UCSD-AML1 (cell line): ENCODE results near the gene DEK.
"Not testable (repeated sequence)": the region's sequence is repeated elsewhere in the genome, so short reads cannot be mapped to it uniquely, and the experiment has no call there.

Experiments used
- DNase-seq: peaks from one replicate; lab custom pipeline; 2025; ENCODE audit not compliant: unreplicated experiment; lab: John Stamatoyannopoulos, UW

The DEK gene

GRCh38 chr6:18241208-18242038 lies 22.9 kb downstream of the DEK start:
- DNase-seq, result no peak

- DNase-seq, result no peak
These were observed 24.1 kb downstream of the DEK start for GRCh38 chr6:18240230-18240629.

DNA sequence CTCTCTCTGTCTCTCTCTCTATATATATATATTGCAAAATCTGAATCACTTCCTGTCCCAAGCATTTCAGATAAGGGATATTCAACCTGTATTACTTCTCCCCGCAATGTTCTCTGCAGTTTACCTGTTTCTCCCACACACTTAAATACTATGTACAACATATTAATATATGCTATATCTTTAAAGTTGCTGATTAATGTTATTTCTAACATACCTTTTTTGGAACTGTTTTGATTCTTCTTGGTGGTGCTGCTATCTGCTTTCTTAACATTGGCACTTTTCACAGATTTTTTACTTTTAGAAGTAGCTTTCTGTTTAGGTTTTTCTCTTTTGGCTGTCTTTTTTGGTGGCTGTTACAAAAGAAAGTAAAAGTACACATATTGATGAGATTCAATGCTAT lies 27.2 kb downstream of the DEK start:
- no peak for DNase-seq

DNA sequence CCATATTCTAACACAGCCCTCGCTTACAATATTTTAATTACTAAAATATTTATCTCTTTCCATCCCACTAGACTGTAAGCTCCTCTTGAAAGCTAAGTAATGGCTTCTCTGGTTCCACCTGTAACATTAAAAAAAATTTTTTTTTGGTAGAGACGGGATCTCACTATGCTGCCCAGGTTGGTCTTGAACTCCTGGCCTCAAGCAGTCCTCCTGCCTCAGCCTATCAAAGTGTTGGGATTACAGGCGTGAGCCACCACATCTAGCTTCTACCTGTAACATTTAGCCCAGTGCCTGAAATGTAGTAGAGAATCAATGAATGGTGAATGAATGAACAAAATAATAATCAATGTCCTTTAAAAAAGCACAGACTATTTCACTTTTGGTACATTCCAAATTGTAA lies 28.8 kb downstream of the DEK start:
- DNase-seq, result no peak

DNA sequence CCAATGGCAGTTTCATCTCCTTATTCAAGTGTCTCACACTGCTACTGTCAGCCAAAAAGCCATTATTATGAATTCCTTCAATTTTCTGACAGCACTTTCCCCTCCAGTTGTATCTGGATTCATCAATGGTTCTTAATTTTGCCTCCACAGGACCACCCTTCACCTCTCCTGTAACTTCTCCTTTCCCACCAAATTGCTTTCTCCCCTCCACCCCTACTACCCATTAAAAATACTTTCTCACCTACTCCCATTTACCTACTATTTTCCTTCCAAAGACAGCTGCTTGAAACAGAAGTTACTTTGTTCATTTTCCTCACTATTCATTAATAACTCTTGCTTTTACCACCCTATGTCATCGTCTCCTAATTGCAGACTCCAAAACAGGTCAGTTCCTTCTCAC lies 29.8 kb downstream of the DEK start:
- no peak for DNase-seq

GRCh38 chr6:18233770-18234169 lies 30.6 kb downstream of the DEK start:
- DNase-seq, result not testable (repeated sequence)

DNA sequence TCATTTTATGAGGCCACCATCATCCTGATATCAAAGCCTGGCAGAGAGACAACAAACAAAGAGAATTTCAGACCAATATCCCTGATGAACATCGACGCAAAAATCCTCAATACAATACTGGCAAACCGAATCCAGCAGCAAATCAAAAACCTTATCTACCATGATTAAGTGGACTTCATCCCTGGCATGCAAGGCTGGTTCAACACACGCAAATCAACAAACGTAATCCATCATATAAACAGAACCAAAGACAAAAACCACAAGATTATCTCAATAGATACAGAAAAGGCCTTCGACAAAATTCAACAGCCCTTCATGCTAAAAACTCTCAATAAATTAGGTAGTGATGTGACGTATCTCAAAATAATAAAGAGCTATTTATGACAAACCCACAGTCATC lies 32.5 kb downstream of the DEK start:
- DNase-seq, result not testable (repeated sequence)

GRCh38 chr6:18228590-18228989 lies 35.7 kb downstream of the DEK start:
- not testable (repeated sequence) for DNase-seq

DNA sequence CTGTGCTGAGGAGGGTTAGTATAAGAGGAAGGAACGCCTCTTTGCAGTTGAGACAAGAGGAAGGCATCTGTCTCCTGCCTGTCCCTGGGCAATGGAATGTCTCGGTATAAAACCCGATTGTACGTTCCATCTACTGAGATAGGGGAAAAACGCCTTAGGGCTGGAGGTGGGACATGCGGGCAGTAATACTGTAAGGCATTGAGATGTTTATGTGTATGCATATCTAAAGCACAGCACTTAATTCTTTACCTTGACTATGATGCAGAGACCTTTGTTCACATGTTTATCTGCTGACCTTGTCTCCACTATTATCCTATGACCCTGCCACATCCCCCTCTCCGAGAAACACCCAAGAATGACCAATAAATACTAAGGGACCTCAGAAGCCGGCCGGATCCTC lies 37.2 kb downstream of the DEK start:
- not testable (repeated sequence) for DNase-seq

DNA sequence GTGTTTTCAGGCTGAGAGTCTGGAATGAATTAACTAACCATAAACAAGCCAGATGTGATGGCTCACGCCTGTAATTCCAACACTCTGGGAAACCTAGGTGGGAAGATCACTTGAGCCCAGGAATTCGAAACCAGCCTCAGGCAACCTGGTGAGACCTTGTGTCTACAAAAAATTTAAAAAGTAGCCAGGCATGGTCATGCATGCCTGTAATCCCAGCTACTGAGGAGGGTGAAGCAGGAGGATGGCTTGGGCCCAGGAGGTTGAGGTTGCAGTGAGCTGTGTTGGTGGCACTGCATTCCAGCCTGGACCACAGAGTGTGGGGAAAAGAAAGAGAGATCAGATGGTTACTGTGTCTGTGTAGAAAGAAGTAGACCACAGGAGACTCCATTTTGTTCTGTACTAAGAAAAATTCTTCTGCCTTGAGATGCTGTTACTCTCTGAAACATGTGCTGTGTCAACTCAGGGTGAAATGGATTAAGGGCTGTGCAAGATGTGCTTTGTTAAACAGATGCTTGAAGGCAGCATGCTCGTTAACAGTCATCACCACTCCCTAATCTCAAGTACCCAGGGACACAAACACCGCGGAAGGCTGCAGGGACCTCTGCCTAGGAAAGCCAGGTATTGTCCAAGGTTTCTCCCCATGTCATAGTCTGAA lies 37.8 kb downstream of the DEK start:
- DNase-seq, result not testable (repeated sequence)

- DNase-seq, result no peak
These were observed 43.1 kb downstream of the DEK start for GRCh38 chr6:18221288-18221615.

DNA sequence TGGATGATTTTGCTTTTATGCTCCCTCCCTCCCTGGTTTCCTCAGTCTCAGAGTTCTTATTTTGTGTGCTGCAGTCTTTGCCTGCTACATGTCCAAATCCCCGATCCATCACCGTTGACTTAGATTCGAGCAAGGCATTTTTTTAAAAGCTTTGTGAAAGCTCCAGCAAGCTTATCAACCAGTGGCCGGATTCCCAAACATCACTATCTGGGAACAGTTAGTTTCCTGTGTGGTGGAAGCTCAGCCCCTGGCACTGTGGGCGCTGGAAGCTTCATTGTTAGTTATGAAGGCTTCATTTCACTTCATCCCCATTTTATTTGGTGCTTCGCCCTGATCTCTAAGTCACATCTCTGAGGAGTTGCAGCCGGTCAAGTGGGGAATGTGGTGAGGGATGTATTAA lies 44.7 kb downstream of the DEK start:
- peak; percentile 13 for DNase-seq

DNA sequence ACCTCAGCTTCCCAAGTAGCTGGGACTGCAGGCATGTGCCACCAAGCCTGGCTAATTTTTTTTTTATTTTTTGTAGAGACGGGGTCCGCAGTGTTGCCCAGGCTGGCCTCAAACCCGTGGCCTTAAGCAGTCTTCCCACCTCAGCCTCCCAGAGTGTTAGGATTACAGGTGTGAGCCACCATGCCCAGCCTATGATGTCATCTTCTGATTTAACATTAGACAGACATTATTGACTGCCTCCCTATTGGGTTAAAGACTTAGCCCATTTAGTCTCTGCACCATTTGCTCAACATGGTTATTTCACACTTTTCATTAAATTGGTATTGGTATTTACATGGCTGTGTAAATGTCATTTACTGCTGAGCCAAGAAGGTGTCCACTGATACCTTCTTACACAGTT lies 46.1 kb downstream of the DEK start:
- no peak for DNase-seq

GRCh38 chr6:18216411-18216810 lies 47.9 kb downstream of the DEK start:
- DNase-seq, result no peak

DNA sequence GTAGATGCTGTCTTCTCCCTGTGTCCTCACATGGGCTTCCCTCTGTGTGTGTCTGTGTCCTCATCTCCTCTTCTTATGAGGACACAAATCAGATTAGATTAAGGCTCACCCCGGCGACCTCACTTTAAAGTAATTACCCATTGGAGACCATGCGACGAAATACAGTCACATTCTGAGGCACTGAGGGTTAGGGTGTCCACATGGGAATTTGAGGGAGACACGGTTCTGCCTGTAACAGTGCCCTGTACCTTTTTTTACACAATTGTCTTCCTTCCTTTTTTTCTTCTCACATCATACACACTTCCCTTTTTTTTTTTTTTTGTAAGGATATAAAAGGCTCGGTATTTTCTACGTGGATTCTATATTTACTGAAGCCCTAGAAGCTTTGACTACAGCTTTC lies 48.9 kb downstream of the DEK start:
- peak; percentile 33 for DNase-seq

GRCh38 chr6:18214003-18214402 lies 50.3 kb downstream of the DEK start:
- no peak for DNase-seq

GRCh38 chr6:18213439-18213838 lies 50.9 kb downstream of the DEK start:
- DNase-seq, result no peak

DNA sequence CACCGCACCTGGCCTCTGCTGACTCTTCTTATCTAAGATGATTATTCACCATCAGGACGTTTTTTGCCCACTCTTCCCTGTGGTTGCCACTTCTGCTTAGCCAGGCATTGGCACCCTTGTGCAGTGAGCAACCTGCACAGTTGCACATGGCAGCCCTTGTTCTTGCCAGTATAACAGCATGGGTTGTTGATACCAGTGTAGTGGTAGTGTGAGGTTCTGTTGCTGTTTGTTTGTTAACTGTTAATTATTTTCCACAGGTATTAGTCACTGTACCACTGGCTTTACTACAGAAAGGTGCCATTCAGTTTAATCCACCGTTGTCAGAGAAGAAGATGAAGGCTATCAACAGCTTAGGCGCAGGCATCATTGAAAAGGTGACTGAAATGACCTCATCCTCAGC lies 52.1 kb downstream of the DEK start:
- no peak for DNase-seq

DNA sequence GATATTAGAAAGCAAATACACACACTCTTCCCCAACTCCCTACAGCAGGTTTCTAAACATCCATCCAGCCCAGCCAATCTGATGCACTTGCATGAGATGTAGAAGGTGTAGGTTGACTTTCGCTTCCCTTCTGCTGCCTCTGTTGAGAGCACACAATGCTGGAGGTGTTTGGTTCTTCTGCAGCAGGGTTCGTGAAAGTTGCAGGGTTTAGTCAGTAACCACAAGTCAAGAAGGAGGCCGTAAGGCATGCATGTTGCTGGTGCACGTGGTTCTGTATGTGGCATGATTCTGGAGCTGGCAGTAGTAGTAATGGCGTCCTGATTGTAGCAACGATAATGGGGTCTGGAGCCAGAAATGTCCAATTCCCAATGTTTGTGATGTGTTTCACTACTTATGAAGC lies 53.0 kb downstream of the DEK start:
- no peak for DNase-seq

DNA sequence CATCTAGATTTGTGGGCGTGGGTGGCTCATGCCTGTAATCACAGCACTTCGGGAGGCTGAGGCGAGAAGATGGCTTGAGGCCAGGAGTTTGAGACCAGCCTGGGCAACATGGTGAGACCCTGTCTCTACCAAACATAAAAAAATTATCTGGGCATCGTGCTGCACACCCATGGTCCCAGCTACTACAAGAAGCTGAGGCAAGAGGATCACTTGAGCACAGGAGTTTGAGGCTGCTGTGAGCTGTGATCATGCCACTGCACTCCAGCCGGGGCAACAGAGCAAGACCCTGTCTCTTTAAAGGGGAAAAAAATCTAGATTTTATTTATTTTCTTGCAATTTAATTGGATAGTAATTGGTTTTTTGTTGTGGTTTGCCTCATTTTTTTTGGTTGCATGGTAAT lies 53.6 kb downstream of the DEK start:
- no peak for DNase-seq

GRCh38 chr6:18209539-18210197 lies 54.7 kb downstream of the DEK start:
- no peak for DNase-seq

- DNase-seq, result not testable (repeated sequence)
These were observed 55.6 kb downstream of the DEK start for GRCh38 chr6:18208778-18209177.
